H1 (cell line): ENCODE data around the gene ERC1. TPM values are rescaled to one million over a fixed set of nuclear protein-coding genes. Genes with fewer than 3 reads are reported as not detected.

Source experiments
- CTCF ChIA-PET: fragments of 300-600 bp; sonication (Branson Sonifier 250); formaldehyde crosslinking; loops from one replicate; lab custom pipeline; 2021; ENCODE audit not compliant: partially characterized antibody; lab: Charles Lee
- POLR2A ChIA-PET: fragments of 300-600 bp; sonication (Branson Sonifier 250); formaldehyde crosslinking; loops from one replicate; lab custom pipeline; 2021; ENCODE audit warnings: inconsistent platforms; ENCODE audit not compliant: partially characterized antibody; lab: Charles Lee
- DNase-seq, 2 experiments: peaks; one replicate each; pipeline versions ENCODE4 v3.0.0 to v3.0.0-alpha.2; 2010 to 2022; ENCODE audit warnings: low spot score in 2 of 2, low read depth in 1 of 2, mixed read lengths in 1 of 2
- FAIRE-seq: peaks from 2 replicates; lab custom pipeline; 2011; peaks lifted over from hg19 to GRCh38; lab: Jason Lieb, UNC
- H2AFZ ChIP-seq: 2 replicates; pipeline ENCODE4 v1.8.1; 2012; ENCODE audit warnings: low read length, inconsistent platforms
- H2AK5ac ChIP-seq: 2 replicates; pipeline ENCODE4 v1.6.1; 2013; ENCODE audit warnings: low read depth, low read length
- H2BK120ac ChIP-seq: replicated peaks from 2 replicates; pipeline ENCODE3; 2013; ENCODE audit warnings: low read depth, low read length, inconsistent platforms
- H2BK12ac ChIP-seq: 2 replicates; pipeline ENCODE4 v1.6.1; 2013; ENCODE audit warnings: low read depth, low read length
- H2BK15ac ChIP-seq: 2 replicates; pipeline ENCODE4 v1.6.1; 2013; ENCODE audit warnings: low read length
- H2BK20ac ChIP-seq: 2 replicates; pipeline ENCODE4 v1.6.1; 2013; ENCODE audit warnings: low read length
- H2BK5ac ChIP-seq: 2 replicates; pipeline ENCODE4 v1.6.1; 2013; ENCODE audit warnings: low read depth, low read length
- H3K14ac ChIP-seq: 2 replicates; pipeline ENCODE4 v1.6.1; 2013; ENCODE audit warnings: inconsistent platforms; ENCODE audit not compliant: insufficient read length
- H3K18ac ChIP-seq: 2 replicates; pipeline ENCODE4 v1.6.1; 2013; ENCODE audit warnings: low read length; ENCODE audit errors: extremely low read depth
- H3K23ac ChIP-seq: 2 replicates; pipeline ENCODE4 v1.6.1; 2013; ENCODE audit warnings: inconsistent platforms; ENCODE audit not compliant: insufficient read length
- H3K23me2 ChIP-seq: 2 replicates; pipeline ENCODE4 v1.6.1; 2013; ENCODE audit warnings: low read depth, low read length
- H3K27ac ChIP-seq: 2 replicates; pipeline ENCODE4 v1.6.1; 2011; ENCODE audit warnings: low read depth, low read length, inconsistent platforms
- H3K27me3 ChIP-seq, 4 experiments: replicated peaks in 1 of 4; 1 replicate in 1 of 4; 2 replicates in 3 of 4; pipeline versions ENCODE4 v1.6.1 to v1.8.1; 2011 to 2013; ENCODE audit warnings: low read length in 3 of 4, mild to moderate bottlenecking in 3 of 4, inconsistent platforms in 2 of 4, mixed read lengths in 2 of 4, moderate library complexity in 1 of 4; ENCODE audit not compliant: control insufficient read depth in 3 of 4, insufficient read depth in 3 of 4; ENCODE audit errors: extremely low read depth in 1 of 4
- H3K36me3 ChIP-seq, 4 experiments: 2 replicates each; pipeline versions ENCODE4 v1.6.1 to v1.8.1; 2011 to 2013; ENCODE audit warnings: mild to moderate bottlenecking in 4 of 4, low read length in 3 of 4, moderate library complexity in 2 of 4, control low read depth in 1 of 4, inconsistent platforms in 1 of 4; ENCODE audit not compliant: insufficient read depth in 4 of 4, control insufficient read depth in 2 of 4
- H3K4ac ChIP-seq: replicated peaks from 2 replicates; pipeline ENCODE3; 2013; ENCODE audit warnings: low read length, low read depth, mixed read lengths, inconsistent platforms; ENCODE audit not compliant: insufficient read length
- H3K4me1 ChIP-seq, 4 experiments: replicated peaks in 1 of 4; 1 replicate in 1 of 4; 2 replicates in 3 of 4; pipeline versions ENCODE4 v1.6.1 to v1.8.1; 2011 to 2013; ENCODE audit warnings: low read length in 3 of 4, inconsistent platforms in 2 of 4, mixed read lengths in 1 of 4; ENCODE audit not compliant: insufficient read depth in 4 of 4, control insufficient read depth in 3 of 4
- H3K4me2 ChIP-seq, 2 experiments: 2 replicates each; pipeline versions ENCODE4 v1.6.1 to v1.8.1; 2011 to 2013; ENCODE audit warnings: low read depth in 2 of 2, low read length in 2 of 2, control low read depth in 1 of 2, inconsistent platforms in 1 of 2, mild to moderate bottlenecking in 1 of 2; ENCODE audit not compliant: insufficient read depth in 1 of 2
- H3K4me3 ChIP-seq, 4 experiments: fragments of 200-600, 300-600 bp in 1 of 4; sonication (generic), shearing (Covaris generic), sonication (Bioruptor Twin) in 1 of 4; 2 replicates each; pipeline versions ENCODE4 v1.5.1 to v1.8.1; 2011 to 2016; ENCODE audit warnings: low read length in 4 of 4, low read depth in 3 of 4, control low read depth in 2 of 4, inconsistent platforms in 2 of 4, mild to moderate bottlenecking in 2 of 4, mixed read lengths in 1 of 4, moderate library complexity in 1 of 4; ENCODE audit not compliant: insufficient read depth in 2 of 4; ENCODE audit errors: extremely low read depth in 1 of 4
- H3K56ac ChIP-seq: replicated peaks from 2 replicates; pipeline ENCODE3; 2013; ENCODE audit warnings: low read depth, mild to moderate bottlenecking, mixed read lengths, low read length, inconsistent platforms; ENCODE audit not compliant: insufficient read length
- H3K79me1 ChIP-seq: 2 replicates; pipeline ENCODE4 v1.6.1; 2013; ENCODE audit warnings: low read depth, low read length, control low read depth
- H3K79me2 ChIP-seq, 2 experiments: 2 replicates each; pipeline versions ENCODE4 v1.6.1 to v1.8.1; 2012 to 2013; ENCODE audit warnings: low read length in 2 of 2, mild to moderate bottlenecking in 2 of 2, inconsistent platforms in 1 of 2; ENCODE audit not compliant: insufficient read depth in 2 of 2, control insufficient read depth in 1 of 2
- H3K9ac ChIP-seq, 4 experiments: replicated peaks in 1 of 4; 1 replicate in 1 of 4; 2 replicates in 3 of 4; pipeline versions ENCODE4 v1.6.1 to v1.8.1; 2011 to 2013; ENCODE audit warnings: low read depth in 3 of 4, low read length in 3 of 4, control low read depth in 2 of 4, mild to moderate bottlenecking in 2 of 4, moderate library complexity in 2 of 4, inconsistent platforms in 1 of 4; ENCODE audit errors: extremely low read depth in 1 of 4
- H3K9me3 ChIP-seq, 2 experiments: 2 replicates each; pipeline versions ENCODE4 v1.6.1 to v1.8.1; 2012 to 2013; ENCODE audit warnings: mild to moderate bottlenecking in 2 of 2, moderate library complexity in 2 of 2, control low read depth in 1 of 2, inconsistent platforms in 1 of 2, low read depth in 1 of 2, low read length in 1 of 2, mixed read lengths in 1 of 2; ENCODE audit not compliant: insufficient read depth in 2 of 2
- H4K20me1 ChIP-seq, 2 experiments: replicated peaks in 1 of 2; 2 replicates each; pipeline versions ENCODE3 to v1.8.1; 2011 to 2013; ENCODE audit warnings: inconsistent platforms in 2 of 2, low read length in 2 of 2, mild to moderate bottlenecking in 1 of 2; ENCODE audit not compliant: insufficient read depth in 2 of 2, control insufficient read depth in 1 of 2
- H4K5ac ChIP-seq: 2 replicates; pipeline ENCODE4 v1.6.1; 2013; ENCODE audit warnings: low read length, low read depth, mixed read lengths, inconsistent platforms; ENCODE audit not compliant: insufficient read length
- H4K8ac ChIP-seq: 2 replicates; pipeline ENCODE4 v1.8.0; 2013; ENCODE audit warnings: mild to moderate bottlenecking, moderate library complexity, low read length, inconsistent platforms; ENCODE audit not compliant: insufficient read depth; ENCODE audit errors: extremely low read depth
- H4K91ac ChIP-seq: replicated peaks from 2 replicates; pipeline ENCODE3; 2013; ENCODE audit warnings: low read length, mixed read lengths, inconsistent platforms; ENCODE audit not compliant: insufficient read length
- ATF3 ChIP-seq: IDR thresholded peaks from 2 replicates; pipeline ENCODE4 v1.6.1; 2011; ENCODE audit warnings: low read depth, mild to moderate bottlenecking, low read length; ENCODE audit not compliant: insufficient read depth
- CEBPB ChIP-seq: IDR thresholded peaks from 2 replicates; pipeline ENCODE4 v1.6.1; 2012; ENCODE audit warnings: low read depth, low read length
- CHD1 ChIP-seq: IDR thresholded peaks from 2 replicates; pipeline ENCODE4 v1.6.1; 2012; ENCODE audit warnings: low read depth, low read length, improper control_type of control experiment
- EGR1 ChIP-seq: IDR thresholded peaks from 2 replicates; pipeline ENCODE4 v1.6.1; 2011; ENCODE audit warnings: low read depth, low read length, borderline replicate concordance
- GABPA ChIP-seq: IDR thresholded peaks from 2 replicates; pipeline ENCODE4 v1.6.1; 2011; ENCODE audit warnings: mild to moderate bottlenecking, low read length, moderate library complexity, borderline replicate concordance; ENCODE audit not compliant: insufficient read depth
- KDM4A ChIP-seq: IDR thresholded peaks from one replicate; pipeline ENCODE4 v1.7.1; 2012; ENCODE audit warnings: low read depth, mild to moderate bottlenecking, moderate library complexity, low read length, inconsistent platforms; ENCODE audit not compliant: severe bottlenecking
- RXRA ChIP-seq: IDR thresholded peaks from 2 replicates; pipeline ENCODE4 v1.6.1; 2011; ENCODE audit warnings: low read depth, mild to moderate bottlenecking, low read length, moderate library complexity; ENCODE audit not compliant: insufficient read depth
- SP4 ChIP-seq: IDR thresholded peaks from 2 replicates; pipeline ENCODE4 v1.6.1; 2012; ENCODE audit warnings: low read length, inconsistent platforms
- WGBS, 2 experiments: shearing (Covaris generic) in 1 of 2; methylation state at CpG; one replicate each; pipeline versions ENCODE4 v1.1.6 to v1.1.7; 2013 to 2015; ENCODE audit warnings: low lambda C conversion rate in 2 of 2, mixed read lengths in 2 of 2, inconsistent platforms in 1 of 2, low coverage in 1 of 2, missing lambda C conversion rate in 1 of 2; ENCODE audit not compliant: insufficient replicate concordance in 2 of 2, insufficient coverage in 1 of 2, insufficient read length in 1 of 2; ENCODE audit errors: extremely low coverage in 1 of 2, missing lambda C conversion rate in 1 of 2; 5-methylcytosine and 5-hydroxymethylcytosine counted together
- polyA plus RNA-seq, 7 experiments: library from polyadenylated mRNA; depleted of rRNA in 3 of 7; stranded (reverse) in 5 of 7; unstranded in 2 of 7; fragments of >200 nt in 5 of 7; fragments of 200-250 nt in 2 of 7; gene quantifications; 1 replicate in 5 of 7; 2 replicates in 1 of 7; 4 replicates in 1 of 7; pipeline versions ENCODE4 v1.2.1 to v1.2.3, GENCODE V29; 2011 to 2013; ENCODE audit warnings: missing spikeins in 2 of 7, mixed read lengths in 2 of 7
- total RNA-seq: library from RNA; stranded (reverse); fragmentation: NEBNext Ultra II Directional; extraction: Animal tissue kit (Norgen Biotek cat#: 25700); gene quantifications from 2 replicates; pipeline ENCODE4 v1.2.1, GENCODE V29; 2021

ERC1 gene
- total and polyA plus RNA-seq, 2 of the 8 experiments (the other 6 are each of a cell fraction or from before 2014, with no cell fraction given), result 7.8 to 45.7 TPM

DNA sequence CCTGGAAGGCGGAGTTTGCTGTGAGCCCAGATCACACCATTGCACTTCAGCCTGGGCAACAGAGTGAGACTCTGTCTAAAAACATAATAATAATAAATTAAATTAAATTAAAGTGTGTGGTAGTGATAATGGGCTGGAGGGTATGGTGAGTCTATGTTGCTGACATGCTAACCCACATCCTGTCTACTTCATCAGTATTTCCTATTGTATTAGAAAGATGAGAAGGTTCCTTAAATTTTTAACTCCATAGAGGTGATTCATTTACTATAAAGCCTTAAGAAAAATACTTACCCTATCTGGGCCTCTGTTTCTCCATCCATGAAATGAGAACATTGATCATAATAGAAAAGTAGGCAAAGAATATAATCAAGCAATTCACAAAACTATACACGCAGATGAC is 322.9 kb downstream of the ERC1 start:
- Histone ChIP-seq H2BK15ac (no peak overlapping the region), H3K18ac (no peak overlapping the region), H3K79me2 (no peaks in the 10 kb centered on the region), H2AK5ac (no peak overlapping the region), H2BK12ac (no peak overlapping the region), H3K79me1 (no peaks in the 10 kb centered on the region)
- no peak for DNase-seq
- no peak for TF ChIP-seq CEBPB
- no peak for TF ChIP-seq GABPA
- TF ChIP-seq CHD1, result no peak
- no peak for TF ChIP-seq SP4
- no peak for TF ChIP-seq ATF3
- TF ChIP-seq RXRA, result no peak
- no peak for TF ChIP-seq KDM4A
- no peak for TF ChIP-seq EGR1
- TF ChIP-seq, all 59 proteins: peak for 0
- Histone ChIP-seq H3K36me3 (peaks cover 0 to 6% (median 1%) of the 10 kb centered on the region in 4 experiments; a peak in 2 of 8 replicates), H3K4me3 (no peak overlapping the region), H3K23me2 (no peaks in the 10 kb centered on the region), H2AFZ (no peak overlapping the region), H3K9me3 (peaks cover 0 to 3% of the 10 kb centered on the region in 2 experiments; a peak in 1 of 4 replicates), H3K23ac (no peak overlapping the region), H3K4me2 (no peak overlapping the region), H3K56ac (no peak overlapping the region), H4K5ac (no peak overlapping the region), H3K27ac (no peak overlapping the region), H2BK20ac (no peak overlapping the region), H2BK5ac (no peak overlapping the region), H3K27me3 (no peaks in the 10 kb centered on the region), H3K4ac (no peak overlapping the region), H4K20me1 (no peaks in the 10 kb centered on the region), H4K91ac (no peak overlapping the region), H2BK120ac (no peak overlapping the region), H3K4me1 (peaks cover 0 to 1% (median 0%) of the 10 kb centered on the region in 4 experiments; a peak in 2 of 7 replicates), H4K8ac (no peak overlapping the region), H3K9ac (no peak overlapping the region), H3K14ac (no peak overlapping the region)
- ChIA-PET POLR2A (no interaction called here), CTCF (interaction anchor here (0.8 kb wide), 1 partner anchor 397 kb away, joined by 3 read pairs; no protein-coding TSS in a partner anchor)
- FAIRE-seq, result no peak
- WGBS, 2 experiments, result 93% methylated on average over 2 of the region's 2 CpGs; no CpG with 5 or more reads in 1 of the 2 experiments
